ENCODE data around the gene RAB17. TPM values are rescaled to one million over a fixed set of nuclear protein-coding genes. Genes with fewer than 3 reads are reported as not detected.
A peak's percentile ranks its signal among the peaks of the same experiment; 100 is the strongest.

RAB17 gene
- total and polyA plus RNA-seq, 2 donors: 1.7 to 2.1 TPM

- WGBS: 67% methylated on average over 14 of the region's 14 CpGs
Measured at GRCh38 chr2:237628247-237629187, 38.0 kb upstream of the RAB17 start.

GRCh38 chr2:237627441-237628246 lies 37.1 kb upstream of the RAB17 start, which contains the start of gene LRRFIP1:
TSS of gene LRRFIP1 (plus strand) at chr2:237627587. CDS start at chr2:237627645, 58 bp downstream.
- DNase-seq (ENCODE audit: extremely low spot score): no peak
- no peaks in the 10 kb centered on the region for H3K4me1 ChIP-seq (ENCODE audit: insufficient read depth)
- WGBS: under 1% methylated on average over 113 of the region's 114 CpGs
- H3K4me3 ChIP-seq (ENCODE audit: low read depth, low read length): peak within 1 kb of the TSS; percentile 63
- H3K36me3 ChIP-seq (ENCODE audit: insufficient read depth): no peaks in the 10 kb centered on the region
- no peak within 1 kb of the TSS for H3K27ac ChIP-seq (ENCODE audit: low read depth)

More at GRCh38 chr2:237628247-237629187, 38.0 kb upstream of the RAB17 start:
- H3K4me1 ChIP-seq (ENCODE audit: insufficient read depth): no peaks in the 10 kb centered on the region
- no peaks in the 10 kb centered on the region for H3K36me3 ChIP-seq (ENCODE audit: insufficient read depth)
- DNase-seq (ENCODE audit: extremely low spot score): no peak
- H3K4me3 ChIP-seq (ENCODE audit: low read depth, low read length): peak overlapping the region; percentile 63
- H3K27ac ChIP-seq (ENCODE audit: low read depth): no peak overlapping the region

GRCh38 chr2:237626813-237627440 lies 36.4 kb upstream of the RAB17 start:
- WGBS: 25% methylated on average over 54 of the region's 54 CpGs

GRCh38 chr2:237625777-237626176 lies 35.2 kb upstream of the RAB17 start:
- H3K27ac ChIP-seq (ENCODE audit: low read depth): no peak overlapping the region
- H3K4me1 ChIP-seq (ENCODE audit: insufficient read depth): no peaks in the 10 kb centered on the region
- WGBS: 36% methylated on average over 6 of the region's 6 CpGs
- no peaks in the 10 kb centered on the region for H3K36me3 ChIP-seq (ENCODE audit: insufficient read depth)
- no peak overlapping the region for H3K4me3 ChIP-seq (ENCODE audit: low read depth, low read length)
- DNase-seq (ENCODE audit: extremely low spot score): no peak

More at GRCh38 chr2:237626813-237627440, 36.4 kb upstream of the RAB17 start:
- Histone ChIP-seq H3K4me3 (ENCODE audit: low read depth, low read length) (peak overlapping the region; percentile 63), H3K36me3 (ENCODE audit: insufficient read depth) (no peaks in the 10 kb centered on the region), H3K4me1 (ENCODE audit: insufficient read depth) (no peaks in the 10 kb centered on the region), H3K27ac (ENCODE audit: low read depth) (no peak overlapping the region)
- DNase-seq (ENCODE audit: extremely low spot score): no peak

GRCh38 chr2:237625216-237625705 lies 34.7 kb upstream of the RAB17 start:
- Histone ChIP-seq H3K4me3 (ENCODE audit: low read depth, low read length) (no peak overlapping the region), H3K27ac (ENCODE audit: low read depth) (no peak overlapping the region)
- DNase-seq (ENCODE audit: extremely low spot score): no peak

GRCh38 chr2:237624565-237624964 lies 34.0 kb upstream of the RAB17 start:
- H3K27ac ChIP-seq (ENCODE audit: low read depth): no peak overlapping the region
- DNase-seq (ENCODE audit: extremely low spot score): no peak
- no peak overlapping the region for H3K4me3 ChIP-seq (ENCODE audit: low read depth, low read length)
- H3K4me1 ChIP-seq (ENCODE audit: insufficient read depth): no peaks in the 10 kb centered on the region
- no peaks in the 10 kb centered on the region for H3K36me3 ChIP-seq (ENCODE audit: insufficient read depth)
- WGBS: 90% methylated on average over 6 of the region's 6 CpGs

More at GRCh38 chr2:237625216-237625705, 34.7 kb upstream of the RAB17 start:
- WGBS: 78% methylated on average over 10 of the region's 10 CpGs
- Histone ChIP-seq H3K36me3 (ENCODE audit: insufficient read depth) (no peaks in the 10 kb centered on the region), H3K4me1 (ENCODE audit: insufficient read depth) (no peaks in the 10 kb centered on the region)

- WGBS: 81% methylated on average over 13 of the region's 13 CpGs
- Histone ChIP-seq H3K36me3 (ENCODE audit: insufficient read depth) (no peaks in the 10 kb centered on the region), H3K4me3 (ENCODE audit: low read depth, low read length) (no peak overlapping the region), H3K27ac (ENCODE audit: low read depth) (no peak overlapping the region), H3K4me1 (ENCODE audit: insufficient read depth) (no peaks in the 10 kb centered on the region)
- DNase-seq (ENCODE audit: extremely low spot score): no peak
Measured at GRCh38 chr2:237623428-237624403, 33.2 kb upstream of the RAB17 start.

GRCh38 chr2:237618449-237618848 lies 27.9 kb upstream of the RAB17 start:
- Histone ChIP-seq H3K4me1 (ENCODE audit: insufficient read depth) (no peaks in the 10 kb centered on the region), H3K27ac (ENCODE audit: low read depth) (no peak overlapping the region), H3K4me3 (ENCODE audit: low read depth, low read length) (no peak overlapping the region), H3K36me3 (ENCODE audit: insufficient read depth) (no peaks in the 10 kb centered on the region)
- no peak for DNase-seq (ENCODE audit: extremely low spot score)
- 83% methylated on average over 2 of the region's 2 CpGs for WGBS

- no peak for DNase-seq (ENCODE audit: extremely low spot score)
- WGBS: 58% methylated on average over 4 of the region's 4 CpGs
- H3K27ac ChIP-seq (ENCODE audit: low read depth): no peak overlapping the region
- no peaks in the 10 kb centered on the region for H3K4me1 ChIP-seq (ENCODE audit: insufficient read depth)
- no peaks in the 10 kb centered on the region for H3K36me3 ChIP-seq (ENCODE audit: insufficient read depth)
- no peak overlapping the region for H3K4me3 ChIP-seq (ENCODE audit: low read depth, low read length)
Measured at GRCh38 chr2:237617587-237617982, 27.1 kb upstream of the RAB17 start.

- Histone ChIP-seq H3K27ac (ENCODE audit: low read depth) (no peak overlapping the region), H3K36me3 (ENCODE audit: insufficient read depth) (no peaks in the 10 kb centered on the region), H3K4me3 (ENCODE audit: low read depth, low read length) (no peak overlapping the region), H3K4me1 (ENCODE audit: insufficient read depth) (no peaks in the 10 kb centered on the region)
- 42% methylated on average over 15 of the region's 15 CpGs for WGBS
- DNase-seq (ENCODE audit: extremely low spot score): peak; percentile 56
Measured at GRCh38 chr2:237616734-237617586, 26.4 kb upstream of the RAB17 start.

- 36% methylated on average over 3 of the region's 3 CpGs for WGBS
- no peak overlapping the region for H3K27ac ChIP-seq (ENCODE audit: low read depth)
- H3K4me1 ChIP-seq (ENCODE audit: insufficient read depth): no peaks in the 10 kb centered on the region
- no peak overlapping the region for H3K4me3 ChIP-seq (ENCODE audit: low read depth, low read length)
- no peaks in the 10 kb centered on the region for H3K36me3 ChIP-seq (ENCODE audit: insufficient read depth)
- DNase-seq (ENCODE audit: extremely low spot score): no peak
Measured at GRCh38 chr2:237616373-237616733, 25.8 kb upstream of the RAB17 start.
